Measurements from ENCODE around the gene ARHGEF37.

DNA sequence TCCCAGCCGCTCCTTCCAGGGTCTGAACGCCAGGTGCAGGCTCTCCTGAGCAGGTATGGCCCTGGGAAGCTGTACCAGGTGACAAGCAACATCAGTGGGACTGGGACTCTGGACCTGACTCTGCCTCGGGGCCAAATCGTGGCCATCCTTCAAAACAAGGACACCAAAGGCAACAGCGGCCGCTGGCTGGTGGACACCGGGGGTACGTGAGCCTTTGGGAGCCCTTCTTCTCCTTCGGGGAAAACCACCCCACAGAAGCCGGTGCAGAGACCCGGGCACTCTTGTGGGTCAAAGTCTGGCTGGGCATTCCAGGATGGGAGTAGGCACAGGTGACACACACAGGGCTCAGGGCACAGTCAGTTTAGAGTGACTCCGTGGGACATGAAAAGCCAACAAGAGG lies 45.8 kb downstream of the ARHGEF37 start:
- TF ChIP-seq, protein P1, sequence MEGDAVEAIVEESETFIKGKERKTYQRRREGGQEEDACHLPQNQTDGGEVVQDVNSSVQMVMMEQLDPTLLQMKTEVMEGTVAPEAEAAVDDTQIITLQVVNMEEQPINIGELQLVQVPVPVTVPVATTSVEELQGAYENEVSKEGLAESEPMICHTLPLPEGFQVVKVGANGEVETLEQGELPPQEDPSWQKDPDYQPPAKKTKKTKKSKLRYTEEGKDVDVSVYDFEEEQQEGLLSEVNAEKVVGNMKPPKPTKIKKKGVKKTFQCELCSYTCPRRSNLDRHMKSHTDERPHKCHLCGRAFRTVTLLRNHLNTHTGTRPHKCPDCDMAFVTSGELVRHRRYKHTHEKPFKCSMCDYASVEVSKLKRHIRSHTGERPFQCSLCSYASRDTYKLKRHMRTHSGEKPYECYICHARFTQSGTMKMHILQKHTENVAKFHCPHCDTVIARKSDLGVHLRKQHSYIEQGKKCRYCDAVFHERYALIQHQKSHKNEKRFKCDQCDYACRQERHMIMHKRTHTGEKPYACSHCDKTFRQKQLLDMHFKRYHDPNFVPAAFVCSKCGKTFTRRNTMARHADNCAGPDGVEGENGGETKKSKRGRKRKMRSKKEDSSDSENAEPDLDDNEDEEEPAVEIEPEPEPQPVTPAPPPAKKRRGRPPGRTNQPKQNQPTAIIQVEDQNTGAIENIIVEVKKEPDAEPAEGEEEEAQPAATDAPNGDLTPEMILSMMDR (IDR thresholded peaks at IDR 0.05): no peak
- TF ChIP-seq POLR2A (IDR thresholded peaks at IDR 0.05): no peak

Measured in Peyer's patch (tissue), 4 donors.